Endothelial cell of umbilical vein (primary cell): ENCODE results near the gene DAP. TPM values are rescaled to one million over a fixed set of nuclear protein-coding genes. Genes with fewer than 3 reads are reported as not detected.

ENCODE experiments used
- BruUV-seq: library from RNA; stranded (reverse); fragments of 400-500 nt; replicated peaks from 2 replicates; lab custom pipeline; 2021; lab: Mats Ljungman, UMichigan
- CTCF ChIA-PET: fragments of 300-600, 350-600 bp; sonication (Branson Sonifier 250); formaldehyde crosslinking; loops from one replicate; lab custom pipeline; 2021; ENCODE audit warnings: antibody characterized with exemption, inconsistent platforms; lab: Charles Lee
- POLR2A ChIA-PET: fragments of 300-600, 350-600 bp; sonication (Branson Sonifier 250); formaldehyde crosslinking; loops from one replicate; lab custom pipeline; 2021; ENCODE audit warnings: antibody characterized with exemption, inconsistent platforms; lab: Charles Lee
- DNase-seq: peaks from one replicate; pipeline ENCODE4 v3.0.0-alpha.2; 2011; ENCODE audit warnings: low read depth, low spot score
- FAIRE-seq: peaks from 2 replicates; lab custom pipeline; 2011; peaks lifted over from hg19 to GRCh38; lab: Jason Lieb, UNC
- H2AFZ ChIP-seq: 2 replicates; pipeline ENCODE4 v1.6.0; 2012; ENCODE audit warnings: low read depth, low read length, control low read depth, inconsistent platforms
- H3K27ac ChIP-seq: 2 replicates; pipeline ENCODE4 v1.5.1; 2011; ENCODE audit warnings: low read depth, mild to moderate bottlenecking, control low read depth, low read length, moderate library complexity; ENCODE audit not compliant: insufficient read depth
- H3K27me3 ChIP-seq, 2 experiments: 2 replicates each; pipeline versions ENCODE4 v1.6.0 to v1.6.1; 2011; ENCODE audit warnings: low read length in 2 of 2, mixed read lengths in 1 of 2; ENCODE audit not compliant: control insufficient read depth in 2 of 2, insufficient read depth in 2 of 2
- H3K36me3 ChIP-seq, 2 experiments: 2 replicates in 1 of 2; 3 replicates in 1 of 2; pipeline ENCODE4 v1.5.1; 2011; ENCODE audit warnings: low read length in 2 of 2, mild to moderate bottlenecking in 1 of 2, moderate library complexity in 1 of 2; ENCODE audit not compliant: control insufficient read depth in 2 of 2, insufficient read depth in 2 of 2; ENCODE audit errors: extremely low read depth in 1 of 2
- H3K4me1 ChIP-seq: 3 replicates; pipeline ENCODE4 v1.5.1; 2011; ENCODE audit warnings: mild to moderate bottlenecking, low read length; ENCODE audit not compliant: control insufficient read depth, insufficient read depth; ENCODE audit errors: extremely low read depth
- H3K4me2 ChIP-seq: 2 replicates; pipeline ENCODE4 v1.6.1; 2011; ENCODE audit warnings: low read length, control low read depth, mixed read lengths; ENCODE audit not compliant: insufficient read depth
- H3K4me3 ChIP-seq, 3 experiments: fragments of 200-600 bp in 1 of 3; sonication (generic), shearing (Covaris generic) in 1 of 3; replicated peaks in 1 of 3; 2 replicates each; pipeline ENCODE4 v1.5.1; 2011 to 2016; ENCODE audit warnings: control low read depth in 3 of 3, low read length in 3 of 3, mild to moderate bottlenecking in 2 of 3, inconsistent platforms in 1 of 3, low read depth in 1 of 3, moderate library complexity in 1 of 3; ENCODE audit not compliant: insufficient read depth in 1 of 3
- H3K79me2 ChIP-seq: 2 replicates; pipeline ENCODE4 v1.6.0; 2012; ENCODE audit warnings: low read length, inconsistent platforms; ENCODE audit not compliant: control insufficient read depth, insufficient read depth
- H3K9ac ChIP-seq: replicated peaks from 2 replicates; pipeline ENCODE3; 2011; ENCODE audit warnings: low read length, control low read depth; ENCODE audit not compliant: insufficient read depth; ENCODE audit errors: extremely low read depth
- H3K9me1 ChIP-seq: replicated peaks from 3 replicates; pipeline ENCODE4 v1.6.0; 2011; ENCODE audit warnings: mild to moderate bottlenecking, low read length; ENCODE audit not compliant: control insufficient read depth, insufficient read depth; ENCODE audit errors: extremely low read depth
- H3K9me3 ChIP-seq: replicated peaks from 2 replicates; pipeline ENCODE4 v1.5.1; 2012; ENCODE audit warnings: low read length, inconsistent platforms; ENCODE audit not compliant: control insufficient read depth, insufficient read depth
- H4K20me1 ChIP-seq: replicated peaks from 2 replicates; pipeline ENCODE3; 2011; ENCODE audit warnings: mild to moderate bottlenecking, low read length; ENCODE audit not compliant: control insufficient read depth, insufficient read depth; ENCODE audit errors: extremely low read depth
- EZH2 ChIP-seq: IDR thresholded peaks from 2 replicates; pipeline ENCODE4 v1.6.1; 2012; ENCODE audit warnings: borderline replicate concordance, low read depth, mild to moderate bottlenecking, moderate library complexity, low read length, inconsistent platforms; ENCODE audit not compliant: severe bottlenecking
- FOS ChIP-seq: IDR thresholded peaks from 2 replicates; pipeline ENCODE4 v1.6.1; 2011; ENCODE audit warnings: mild to moderate bottlenecking, low read length, moderate library complexity, borderline replicate concordance; ENCODE audit not compliant: insufficient read depth
- GATA2 ChIP-seq: IDR thresholded peaks from 2 replicates; pipeline ENCODE4 v1.7.0; 2011; ENCODE audit warnings: low read depth, mild to moderate bottlenecking, moderate library complexity, mixed read lengths, low read length; ENCODE audit not compliant: insufficient read length, insufficient read depth
- JUN ChIP-seq: IDR thresholded peaks from 2 replicates; pipeline ENCODE4 v1.6.1; 2011; ENCODE audit warnings: borderline replicate concordance, low read depth; ENCODE audit not compliant: insufficient read length, insufficient read depth
- MYC ChIP-seq: IDR thresholded peaks from one replicate; pipeline ENCODE4 v1.6.1; 2011; ENCODE audit warnings: mild to moderate bottlenecking, low read depth, low read length
- POLR2A ChIP-seq: IDR thresholded peaks from 2 replicates; pipeline ENCODE4 v1.6.1; 2012; ENCODE audit warnings: low read depth, mild to moderate bottlenecking, control low read depth, low read length
- POLR2AphosphoS5 ChIP-seq: IDR thresholded peaks from 2 replicates; pipeline ENCODE4 v1.6.1; 2012; ENCODE audit warnings: low read depth, mild to moderate bottlenecking, control low read depth, low read length, moderate library complexity; ENCODE audit not compliant: insufficient read depth
- dilution Hi-C: fragments of 300-500 bp; cut with MboI; formaldehyde crosslinking; loops from one replicate; pipeline ENCODE4 v1.15.0; 2019; ENCODE audit warnings: low sequenced_read_pairs; ENCODE audit not compliant: extremely low pct_ligation_motif_present
- intact Hi-C: fragments of 100-400 bp; cut with micrococcal nuclease; formaldehyde crosslinking; loops from one replicate; pipeline ENCODE4 v1.10.0; 2022
- polyA plus RNA-seq, 4 experiments: library from polyadenylated mRNA; depleted of rRNA in 3 of 4; stranded (reverse) in 3 of 4; unstranded in 1 of 4; fragments of >200 nt; gene quantifications; 2 replicates each; pipeline versions ENCODE4 v1.2.1 to v1.2.3, GENCODE V29; 2011 to 2012; ENCODE audit warnings: missing spikeins in 1 of 4
- total RNA-seq: library from RNA; stranded (reverse); gene quantifications from 2 replicates; pipeline ENCODE4 v1.2.3, GENCODE V29; 2021
- TF ChIP-seq, protein P1 (sequence below): IDR thresholded peaks from 2 replicates; pipeline ENCODE4 v1.6.1; 2011; ENCODE audit not compliant: insufficient read depth, insufficient read length
- TF ChIP-seq, protein P2 (sequence below), 2 donors: IDR thresholded peaks; 1 replicate in 1 of 2; 2 replicates in 1 of 2; pipeline ENCODE4 v1.5.1; 2011; ENCODE audit warnings: low read length in 2 of 2, mild to moderate bottlenecking in 2 of 2, moderate library complexity in 2 of 2, control low read depth in 1 of 2, inconsistent platforms in 1 of 2, low read depth in 1 of 2; ENCODE audit not compliant: insufficient read depth in 1 of 2; ENCODE audit errors: extremely low read depth in 1 of 2

DAP gene
- total and polyA plus RNA-seq, 2 donors (not counting 3 experiments of a cell fraction or from before 2014, with no cell fraction given) = 79.8 to 188 TPM

DNA sequence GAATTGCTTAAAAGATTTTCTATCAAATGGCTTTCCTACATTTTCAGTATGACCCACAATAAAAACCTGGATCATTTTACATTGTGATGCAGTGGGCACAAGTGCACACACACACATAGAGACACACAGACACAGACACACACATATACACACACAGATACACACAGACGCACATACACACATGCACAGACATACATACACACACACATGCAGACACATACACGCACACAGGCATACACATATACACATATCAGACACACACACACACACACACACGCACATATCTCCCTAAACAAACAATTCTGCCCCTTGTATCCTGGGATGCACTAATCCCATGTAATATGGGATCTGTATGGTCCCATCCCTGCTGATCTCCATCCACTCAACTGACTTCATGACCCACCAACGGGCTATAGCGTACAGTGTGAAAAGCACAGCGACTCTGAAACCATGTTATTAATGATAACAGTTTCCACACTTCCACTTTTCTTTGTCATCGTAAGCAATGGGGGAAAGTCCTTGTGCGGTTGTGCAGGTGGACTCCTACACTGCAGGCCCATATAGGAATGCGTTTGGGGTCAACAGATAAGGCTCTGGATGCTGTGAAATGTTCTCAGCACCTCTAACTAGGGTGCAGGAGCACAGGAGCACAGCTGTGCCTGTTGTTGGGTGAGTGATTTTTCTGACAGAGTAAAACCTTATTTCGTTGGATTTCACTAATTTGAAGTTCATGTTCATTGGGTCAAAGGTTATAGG, 52.7 kb downstream of the DAP start:
- H3K9ac ChIP-seq = no peak overlapping the region
- H3K36me3 ChIP-seq = peaks cover 0 to 3% of the 10 kb centered on the region in 2 experiments
- BruUV-seq = no TSS peak
- H3K9me1 ChIP-seq = no peaks in the 10 kb centered on the region
- H2AFZ ChIP-seq = no peak overlapping the region
- POLR2A ChIA-PET = no interaction called here
- no peaks in the 10 kb centered on the region for H3K9me3 ChIP-seq
- dilution Hi-C loops (no loop called here), intact Hi-C loops (no loop called here)
- no peaks in the 10 kb centered on the region for H3K27me3 ChIP-seq
- no peak overlapping the region for H3K4me3 ChIP-seq
- no peak for FAIRE-seq
- H3K79me2 ChIP-seq = peaks cover 52% of the 10 kb centered on the region
- no peak for TF ChIP-seq MYC
- no peak overlapping the region for H3K4me2 ChIP-seq
- CTCF ChIA-PET = interaction anchor here (1.2 to 1.4 kb wide), 3 partner anchors 16 to 94 kb away, joined by 3 read pairs; no protein-coding TSS in a partner anchor
- DNase-seq = no peak
- no peaks in the 10 kb centered on the region for H4K20me1 ChIP-seq
- H3K27ac ChIP-seq = no peak overlapping the region
- H3K4me1 ChIP-seq = peaks cover 30% of the 10 kb centered on the region

DNA sequence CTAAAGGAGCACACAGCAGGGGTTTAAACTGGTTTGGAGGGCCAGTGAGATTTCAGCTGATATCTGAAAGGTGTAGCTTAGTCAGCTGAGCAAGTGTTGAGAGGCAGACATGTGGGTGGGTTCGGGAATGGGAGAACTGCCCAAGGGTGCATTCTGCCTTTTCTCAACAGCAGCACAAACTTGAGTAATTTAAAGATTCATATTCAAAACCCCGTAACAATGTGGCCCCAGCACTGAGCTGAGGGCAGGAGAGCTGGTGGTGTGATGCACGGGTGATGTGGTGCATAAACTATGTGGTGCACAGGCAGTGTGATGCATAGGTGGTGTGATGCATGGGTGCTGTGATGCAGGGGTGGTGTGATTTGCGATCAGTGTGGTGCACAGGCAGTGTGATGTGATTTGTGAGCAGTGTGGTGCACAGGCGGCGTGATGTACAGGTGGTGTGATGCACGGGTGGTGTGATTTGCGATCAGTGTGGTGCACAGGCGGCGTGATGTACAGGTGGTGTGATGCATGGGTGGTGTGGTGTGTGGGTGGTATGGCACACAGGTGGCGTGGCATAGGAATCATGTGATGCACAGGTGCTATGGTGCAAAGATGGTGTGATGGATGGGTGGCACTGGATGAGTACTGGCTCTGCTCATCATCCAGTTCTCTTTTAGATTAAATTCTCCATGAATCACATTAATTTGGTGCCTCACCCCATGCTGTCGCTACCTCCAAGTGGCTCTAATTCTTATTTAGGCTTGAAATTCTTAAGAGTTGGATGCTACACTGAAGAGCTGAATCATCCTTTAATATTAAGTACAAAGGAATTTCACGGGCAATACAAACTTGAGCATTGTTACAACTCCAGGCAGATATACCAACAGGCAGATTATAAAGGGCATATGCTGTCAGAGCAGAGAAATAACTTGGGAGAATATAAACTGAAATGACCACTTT, 53.6 kb downstream of the DAP start:
- TF ChIP-seq POLR2AphosphoS5 (no peak), EZH2 (no peak), FOS (no peak), MYC (no peak), POLR2A (no peak), JUN (no peak), GATA2 (no peak)
- TF ChIP-seq, protein P1, sequence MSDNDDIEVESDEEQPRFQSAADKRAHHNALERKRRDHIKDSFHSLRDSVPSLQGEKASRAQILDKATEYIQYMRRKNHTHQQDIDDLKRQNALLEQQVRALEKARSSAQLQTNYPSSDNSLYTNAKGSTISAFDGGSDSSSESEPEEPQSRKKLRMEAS = no peak
- TF ChIP-seq, protein P2, sequence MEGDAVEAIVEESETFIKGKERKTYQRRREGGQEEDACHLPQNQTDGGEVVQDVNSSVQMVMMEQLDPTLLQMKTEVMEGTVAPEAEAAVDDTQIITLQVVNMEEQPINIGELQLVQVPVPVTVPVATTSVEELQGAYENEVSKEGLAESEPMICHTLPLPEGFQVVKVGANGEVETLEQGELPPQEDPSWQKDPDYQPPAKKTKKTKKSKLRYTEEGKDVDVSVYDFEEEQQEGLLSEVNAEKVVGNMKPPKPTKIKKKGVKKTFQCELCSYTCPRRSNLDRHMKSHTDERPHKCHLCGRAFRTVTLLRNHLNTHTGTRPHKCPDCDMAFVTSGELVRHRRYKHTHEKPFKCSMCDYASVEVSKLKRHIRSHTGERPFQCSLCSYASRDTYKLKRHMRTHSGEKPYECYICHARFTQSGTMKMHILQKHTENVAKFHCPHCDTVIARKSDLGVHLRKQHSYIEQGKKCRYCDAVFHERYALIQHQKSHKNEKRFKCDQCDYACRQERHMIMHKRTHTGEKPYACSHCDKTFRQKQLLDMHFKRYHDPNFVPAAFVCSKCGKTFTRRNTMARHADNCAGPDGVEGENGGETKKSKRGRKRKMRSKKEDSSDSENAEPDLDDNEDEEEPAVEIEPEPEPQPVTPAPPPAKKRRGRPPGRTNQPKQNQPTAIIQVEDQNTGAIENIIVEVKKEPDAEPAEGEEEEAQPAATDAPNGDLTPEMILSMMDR (IDR thresholded peaks at IDR 0.05; ENCODE audit: extremely low read depth in 1 of 2, insufficient read depth in 1 of 2, low read depth in 1 of 2, low read length in 2 of 2) = no peak
- Histone ChIP-seq H3K4me2 (no peak overlapping the region), H3K4me3 (no peak overlapping the region), H3K27ac (no peak overlapping the region), H3K27me3 (no peaks in the 10 kb centered on the region), H3K79me2 (peaks cover 51% of the 10 kb centered on the region), H3K36me3 (peaks cover 0 to 2% of the 10 kb centered on the region in 2 experiments), H3K9ac (no peak overlapping the region), H3K4me1 (peaks cover 39% of the 10 kb centered on the region), H3K9me3 (no peaks in the 10 kb centered on the region), H3K9me1 (no peaks in the 10 kb centered on the region), H2AFZ (no peak overlapping the region), H4K20me1 (no peaks in the 10 kb centered on the region)
- intact Hi-C loops = no loop called here
- BruUV-seq = no TSS peak
- dilution Hi-C loops = no loop called here
- FAIRE-seq = no peak
- CTCF ChIA-PET = interaction anchor here (1.2 to 1.3 kb wide), 2 partner anchors 17 to 95 kb away, joined by 3 read pairs; no protein-coding TSS in a partner anchor
- POLR2A ChIA-PET = no interaction called here
- DNase-seq = no peak
